Neural progenitor cell (in vitro differentiated cells): ENCODE measurements around the gene COPA. TPM values are rescaled to one million over a fixed set of nuclear protein-coding genes. Genes with fewer than 3 reads are reported as not detected.

Experiments used
- DNase-seq: peaks from one replicate; pipeline ENCODE4 v3.0.0-alpha.2; 2016; ENCODE audit warnings: low spot score
- H2AFZ ChIP-seq: fragments of 200-600 bp; sonication (generic); replicated peaks from 2 replicates; pipeline ENCODE4 v1.6.1; 2016; ENCODE audit warnings: antibody characterized with exemption
- H3F3A ChIP-seq: fragments of 200-600 bp; sonication (generic); 2 replicates; pipeline ENCODE4 v1.6.1; 2016; ENCODE audit warnings: antibody characterized with exemption, low read depth
- H3K27ac ChIP-seq: fragments of 200-600 bp; sonication (generic); 2 replicates; pipeline ENCODE4 v1.5.1; 2016; ENCODE audit warnings: mild to moderate bottlenecking
- H3K27me3 ChIP-seq: fragments of 200-600 bp; sonication (generic); 2 replicates; pipeline ENCODE4 v1.6.1; 2016; ENCODE audit warnings: mild to moderate bottlenecking, moderate library complexity
- H3K36me3 ChIP-seq: fragments of 200-600 bp; sonication (generic); 2 replicates; pipeline ENCODE4 v1.5.1; 2016
- H3K4me1 ChIP-seq: fragments of 200-600 bp; sonication (generic); 2 replicates; pipeline ENCODE4 v1.6.1; 2016; ENCODE audit warnings: mixed run types
- H3K4me2 ChIP-seq: fragments of 200-600 bp; sonication (generic); 2 replicates; pipeline ENCODE4 v1.6.1; 2016
- H3K4me3 ChIP-seq: fragments of 200-600 bp; sonication (generic); 2 replicates; pipeline ENCODE4 v1.5.1; 2016
- H3K79me2 ChIP-seq: fragments of 200-600 bp; sonication (generic); 2 replicates; pipeline ENCODE4 v1.6.1; 2016; ENCODE audit warnings: low read depth
- H3K9ac ChIP-seq: fragments of 200-600 bp; sonication (generic); 2 replicates; pipeline ENCODE4 v1.6.1; 2016
- H3K9me3 ChIP-seq: fragments of 200-600 bp; sonication (generic); 2 replicates; pipeline ENCODE4 v1.5.1; 2016; ENCODE audit warnings: low read depth
- H4K20me1 ChIP-seq: fragments of 200-600 bp; sonication (generic); 2 replicates; pipeline ENCODE4 v1.6.1; 2016; ENCODE audit warnings: low read depth
- H3K27ac Mint-ChIP-seq: 3 replicates; pipeline ENCODE4 v1.8.0; 2021; ENCODE audit warnings: mixed read lengths
- H3K27me3 Mint-ChIP-seq: 2 replicates; pipeline ENCODE4 v1.8.0; 2022; ENCODE audit warnings: low read depth, mild to moderate bottlenecking, inconsistent platforms, moderate library complexity, mixed read lengths; ENCODE audit not compliant: insufficient read depth
- H3K36me3 Mint-ChIP-seq: 3 replicates; pipeline ENCODE4 v1.8.0; 2021; ENCODE audit warnings: mixed read lengths
- H3K4me1 Mint-ChIP-seq: 3 replicates; pipeline ENCODE4 v1.8.0; 2021; ENCODE audit warnings: mixed read lengths
- H3K4me3 Mint-ChIP-seq: 3 replicates; pipeline ENCODE4 v1.8.0; 2021; ENCODE audit warnings: mild to moderate bottlenecking, moderate library complexity, mixed read lengths
- H3K9me3 Mint-ChIP-seq: 3 replicates; pipeline ENCODE4 v1.8.0; 2020; ENCODE audit warnings: mixed read lengths
- CTCF ChIP-seq: fragments of 200-600 bp; sonication (generic); IDR thresholded peaks from 2 replicates; pipeline ENCODE4 v1.5.1; 2017; ENCODE audit warnings: antibody characterized with exemption, mild to moderate bottlenecking
- EZH2 ChIP-seq: fragments of 200-600 bp; sonication (generic); IDR thresholded peaks from 2 replicates; pipeline ENCODE4 v1.6.1; 2017; ENCODE audit warnings: antibody characterized with exemption, mild to moderate bottlenecking, moderate library complexity
- EZH2phosphoT487 ChIP-seq: fragments of 200-600 bp; sonication (generic); IDR thresholded peaks from 2 replicates; pipeline ENCODE4 v1.6.1; 2017; ENCODE audit warnings: antibody characterized with exemption
- total RNA-seq: library from RNA; depleted of rRNA; stranded (reverse); fragments of >200 nt; gene quantifications from 2 replicates; pipeline ENCODE4 v1.2.3, GENCODE V29; 2015; ENCODE audit warnings: low replicate concordance

Gene COPA
- total RNA-seq, 1 donor from 2014 or later = 82.6 TPM

GRCh38 chr1:160344936-160345335, 1.9 kb upstream of the COPA start:
- H3K27me3 ChIP-seq = no peaks in the 10 kb centered on the region
- no peak overlapping the region for H3K4me2 ChIP-seq
- Mint-ChIP-seq H3K4me3 (peak overlapping the region; percentile 99), H3K36me3 (peaks cover 7% of the 10 kb centered on the region), H3K27ac (no peak overlapping the region), H3K4me1 (peaks cover 30% of the 10 kb centered on the region), H3K27me3 (peaks cover 2% of the 10 kb centered on the region), H3K9me3 (no peaks in the 10 kb centered on the region)
- no peak for DNase-seq
- peaks cover 64% of the 10 kb centered on the region for H3K79me2 ChIP-seq
- no peak overlapping the region for H2AFZ ChIP-seq
- H3K36me3 ChIP-seq = no peaks in the 10 kb centered on the region
- H3K27ac ChIP-seq = no peak overlapping the region
- TF ChIP-seq EZH2 = no peak
- TF ChIP-seq EZH2phosphoT487 = no peak
- no peak for TF ChIP-seq CTCF
- no peaks in the 10 kb centered on the region for H3K9me3 ChIP-seq
- H3K9ac ChIP-seq = no peak overlapping the region
- peaks cover 16% of the 10 kb centered on the region for H3K4me1 ChIP-seq
- no peak overlapping the region for H3K4me3 ChIP-seq
- peaks cover 20% of the 10 kb centered on the region for H4K20me1 ChIP-seq
- no peaks in the 10 kb centered on the region for H3F3A ChIP-seq

- Mint-ChIP-seq H3K27me3 (peaks cover 2% of the 10 kb centered on the region), H3K4me3 (peak overlapping the region; percentile 99), H3K27ac (peak overlapping the region; percentile 95), H3K9me3 (no peaks in the 10 kb centered on the region), H3K36me3 (peaks cover 6% of the 10 kb centered on the region), H3K4me1 (peaks cover 30% of the 10 kb centered on the region)
- TF ChIP-seq EZH2phosphoT487 (no peak), EZH2 (no peak), CTCF (no peak)
- Histone ChIP-seq H3K79me2 (peaks cover 70% of the 10 kb centered on the region), H3K9me3 (no peaks in the 10 kb centered on the region), H3K4me1 (peaks cover 16% of the 10 kb centered on the region), H3K36me3 (no peaks in the 10 kb centered on the region), H4K20me1 (peaks cover 20% of the 10 kb centered on the region), H3K4me2 (peak overlapping the region; percentile 89), H3K27ac (no peak overlapping the region), H3F3A (no peaks in the 10 kb centered on the region), H2AFZ (no peak overlapping the region), H3K27me3 (no peaks in the 10 kb centered on the region), H3K9ac (peak overlapping the region; percentile 96), H3K4me3 (peak overlapping the region; percentile 63)
- DNase-seq = no peak
Observed at GRCh38 chr1:160344241-160344640, 1.2 kb upstream of the COPA start.

GRCh38 chr1:160342526-160342925, 524 bp downstream of the COPA start:
- H3K27me3 ChIP-seq = no peaks in the 10 kb centered on the region
- peaks cover 16% of the 10 kb centered on the region for H3K4me1 ChIP-seq
- Mint-ChIP-seq H3K9me3 (no peaks in the 10 kb centered on the region), H3K27me3 (peaks cover 2% of the 10 kb centered on the region), H3K4me1 (peaks cover 30% of the 10 kb centered on the region), H3K36me3 (peaks cover 16% of the 10 kb centered on the region), H3K27ac (peak overlapping the region; percentile 95), H3K4me3 (peak overlapping the region; percentile 99)
- TF ChIP-seq CTCF (no peak), EZH2 (no peak), EZH2phosphoT487 (no peak)
- no peaks in the 10 kb centered on the region for H3K9me3 ChIP-seq
- H3K79me2 ChIP-seq = peaks cover 78% of the 10 kb centered on the region
- no peaks in the 10 kb centered on the region for H3F3A ChIP-seq
- H2AFZ ChIP-seq = peak overlapping the region; percentile 94
- H3K36me3 ChIP-seq = no peaks in the 10 kb centered on the region
- no peak overlapping the region for H3K27ac ChIP-seq
- peak overlapping the region; percentile 63 for H3K4me3 ChIP-seq
- peak overlapping the region; percentile 96 for H3K9ac ChIP-seq
- H3K4me2 ChIP-seq = peak overlapping the region; percentile 89
- peaks cover 16% of the 10 kb centered on the region for H4K20me1 ChIP-seq
- DNase-seq = peak; percentile 8
